Measurements from ENCODE around the gene FXYD4. TPM values are rescaled to one million over a fixed set of nuclear protein-coding genes. Genes with fewer than 3 reads are reported as not detected.

FXYD4 gene
- total RNA-seq, 2 donors from 2014 or later = not detected

- DNase-seq (ENCODE audit: low spot score in 2 of 2) = no peak
- Mint-ChIP-seq H3K36me3 (no peaks in the 10 kb centered on the region), H3K9me3 (no peaks in the 10 kb centered on the region), H3K27ac (peak overlapping the region in 1 of 2 donors; percentile 36)
- no peak for ATAC-seq
These were observed 31.3 kb upstream of the FXYD4 start for GRCh38 chr10:43340101-43340500.

GRCh38 chr10:43340619-43341018 lies 30.8 kb upstream of the FXYD4 start:
- ATAC-seq (no peak), DNase-seq (ENCODE audit: low spot score in 2 of 2) (no peak)
- no peaks in the 10 kb centered on the region for H3K9me3 Mint-ChIP-seq
- peak overlapping the region in 1 of 2 donors; percentile 36 for H3K27ac Mint-ChIP-seq
- H3K36me3 Mint-ChIP-seq = no peaks in the 10 kb centered on the region

GRCh38 chr10:43341450-43341849 lies 30.0 kb upstream of the FXYD4 start:
- Mint-ChIP-seq H3K27ac (peak overlapping the region in 1 of 2 donors; percentile 36), H3K36me3 (no peaks in the 10 kb centered on the region), H3K9me3 (no peaks in the 10 kb centered on the region)
- ATAC-seq (no peak), DNase-seq (ENCODE audit: low spot score in 2 of 2) (no peak)

- no peak overlapping the region for H3K27ac Mint-ChIP-seq
- ATAC-seq = no peak
- no peaks in the 10 kb centered on the region for H3K36me3 Mint-ChIP-seq
- no peak for DNase-seq (ENCODE audit: low spot score in 2 of 2)
- H3K9me3 Mint-ChIP-seq = no peaks in the 10 kb centered on the region
These were observed 28.9 kb upstream of the FXYD4 start for GRCh38 chr10:43342279-43343125.

- no peaks in the 10 kb centered on the region for H3K36me3 Mint-ChIP-seq
- DNase-seq (ENCODE audit: low spot score in 2 of 2) (no peak), ATAC-seq (no peak)
- no peaks in the 10 kb centered on the region for H3K9me3 Mint-ChIP-seq
- H3K27ac Mint-ChIP-seq = no peak overlapping the region
These were observed 28.3 kb upstream of the FXYD4 start for GRCh38 chr10:43343126-43343525.

GRCh38 chr10:43344051-43344450 lies 27.4 kb upstream of the FXYD4 start:
- DNase-seq (ENCODE audit: low spot score in 2 of 2) (no peak), ATAC-seq (no peak)
- H3K27ac Mint-ChIP-seq = no peak overlapping the region

GRCh38 chr10:43347997-43348396 lies 23.4 kb upstream of the FXYD4 start:
- H3K27ac Mint-ChIP-seq = no peak overlapping the region
- ATAC-seq = peak in 1 of 2 donors; percentile 42
- DNase-seq (ENCODE audit: low spot score in 2 of 2) = no peak
- H3K9me3 Mint-ChIP-seq = no peaks in the 10 kb centered on the region
- no peaks in the 10 kb centered on the region for H3K36me3 Mint-ChIP-seq

More at GRCh38 chr10:43344051-43344450, 27.4 kb upstream of the FXYD4 start:
- Mint-ChIP-seq H3K9me3 (no peaks in the 10 kb centered on the region), H3K36me3 (no peaks in the 10 kb centered on the region)

GRCh38 chr10:43348511-43349312 lies 22.7 kb upstream of the FXYD4 start:
- Mint-ChIP-seq H3K27ac (peak overlapping the region in 1 of 2 donors; percentile 31), H3K9me3 (no peaks in the 10 kb centered on the region), H3K36me3 (no peaks in the 10 kb centered on the region)
- ATAC-seq (peak; percentile 100), DNase-seq (ENCODE audit: low spot score in 2 of 2) (peak; percentile 81 to 84)

GRCh38 chr10:43350156-43350555 lies 21.3 kb upstream of the FXYD4 start:
- Mint-ChIP-seq H3K36me3 (no peaks in the 10 kb centered on the region), H3K27ac (no peak overlapping the region), H3K9me3 (no peaks in the 10 kb centered on the region)
- DNase-seq (ENCODE audit: low spot score in 2 of 2) = no peak
- no peak for ATAC-seq

- Mint-ChIP-seq H3K27ac (no peak overlapping the region), H3K36me3 (no peaks in the 10 kb centered on the region), H3K9me3 (no peaks in the 10 kb centered on the region)
- DNase-seq (ENCODE audit: low spot score in 2 of 2) (no peak), ATAC-seq (no peak)
These were observed 20.8 kb upstream of the FXYD4 start for GRCh38 chr10:43350686-43351085.

- no peak for ATAC-seq
- H3K36me3 Mint-ChIP-seq = no peaks in the 10 kb centered on the region
- H3K27ac Mint-ChIP-seq = no peak overlapping the region
- no peaks in the 10 kb centered on the region for H3K9me3 Mint-ChIP-seq
- DNase-seq (ENCODE audit: low spot score in 2 of 2) = no peak
These were observed 20.1 kb upstream of the FXYD4 start for GRCh38 chr10:43351301-43351700.

- DNase-seq (ENCODE audit: low spot score in 2 of 2) (no peak), ATAC-seq (no peak)
- Mint-ChIP-seq H3K27ac (no peak overlapping the region), H3K9me3 (no peaks in the 10 kb centered on the region), H3K36me3 (no peaks in the 10 kb centered on the region)
These were observed 18.5 kb upstream of the FXYD4 start for GRCh38 chr10:43352951-43353350.

GRCh38 chr10:43353495-43354329 lies 17.7 kb upstream of the FXYD4 start:
- no peaks in the 10 kb centered on the region for H3K36me3 Mint-ChIP-seq
- ATAC-seq = no peak
- no peak for DNase-seq (ENCODE audit: low spot score in 2 of 2)
- H3K9me3 Mint-ChIP-seq = no peaks in the 10 kb centered on the region
- H3K27ac Mint-ChIP-seq = no peak overlapping the region

- ATAC-seq (no peak), DNase-seq (ENCODE audit: low spot score in 2 of 2) (no peak)
- no peak overlapping the region for H3K27ac Mint-ChIP-seq
- no peaks in the 10 kb centered on the region for H3K36me3 Mint-ChIP-seq
- no peaks in the 10 kb centered on the region for H3K9me3 Mint-ChIP-seq
These were observed 17.2 kb upstream of the FXYD4 start for GRCh38 chr10:43354330-43354635.

- ATAC-seq (no peak), DNase-seq (ENCODE audit: low spot score in 2 of 2) (no peak)
- Mint-ChIP-seq H3K9me3 (no peaks in the 10 kb centered on the region), H3K36me3 (peaks cover 0 to under 1% of the 10 kb centered on the region in 2 donors), H3K27ac (no peak overlapping the region)
These were observed 16.5 kb upstream of the FXYD4 start for GRCh38 chr10:43354879-43355380.

GRCh38 chr10:43355749-43356371 lies 15.6 kb upstream of the FXYD4 start:
- Mint-ChIP-seq H3K27ac (peak overlapping the region in 1 of 2 donors; percentile 43), H3K36me3 (peaks cover 0 to 6% of the 10 kb centered on the region in 2 donors), H3K9me3 (no peaks in the 10 kb centered on the region)
- DNase-seq (ENCODE audit: low spot score in 2 of 2) = no peak
- ATAC-seq = peak; percentile 64 to 79

Data from activated naive CD4-positive, alpha-beta T cell treated with anti-CD3 and anti-CD28 coated beads, Interleukin-2, amount 50 U/mL, for 72 hours (primary cell).